Testis (tissue), 3 donors: ENCODE data around the gene SLC6A18. TPM values are rescaled to one million over a fixed set of nuclear protein-coding genes. Genes with fewer than 3 reads are reported as not detected.

Source experiments
- DNase-seq: peaks from one replicate; pipeline ENCODE4 v3.0.0-alpha.2; 2019
- H3K27ac ChIP-seq, 2 donors: fragments of 200-600 bp; sonication (generic); one replicate each; pipeline ENCODE4 v1.5.1; 2019
- H3K27me3 ChIP-seq: fragments of 200-600 bp; sonication (generic); one replicate; pipeline ENCODE4 v1.5.1; 2019
- H3K36me3 ChIP-seq: fragments of 200-600 bp; sonication (generic); one replicate; pipeline ENCODE4 v1.5.1; 2017; ENCODE audit warnings: low read depth; ENCODE audit errors: missing control alignments
- H3K4me1 ChIP-seq: fragments of 200-600 bp; sonication (generic); one replicate; pipeline ENCODE4 v1.5.1; 2019
- H3K4me3 ChIP-seq, 2 donors: fragments of 200-600 bp; sonication (generic); one replicate each; pipeline ENCODE4 v1.5.1; 2017 to 2019
- H3K9me3 ChIP-seq: fragments of 200-600 bp; sonication (generic); one replicate; pipeline ENCODE4 v1.5.1; 2017
- CTCF ChIP-seq, 3 experiments: fragments of 450-650 bp in 2 of 3; fragments of 200-600 bp in 1 of 3; sonication (generic) in 1 of 3; IDR thresholded peaks; one replicate each; pipeline ENCODE4 v1.5.1; 2016 to 2019; ENCODE audit warnings: antibody characterized with exemption in 3 of 3, mild to moderate bottlenecking in 2 of 3, moderate library complexity in 1 of 3
- POLR2A ChIP-seq: fragments of 450-650 bp; IDR thresholded peaks from one replicate; pipeline ENCODE4 v1.6.1; 2017; ENCODE audit warnings: antibody characterized with exemption, mild to moderate bottlenecking, moderate library complexity
- WGBS, 2 donors: methylation state at CpG; one replicate each; pipeline ENCODE4 v1.1.5; 2018; 5-methylcytosine and 5-hydroxymethylcytosine counted together
- intact Hi-C: fragments of 100-400 bp; cut with DNase I; formaldehyde crosslinking; loops from one replicate; pipeline ENCODE4 v1.15.1; 2023; ENCODE audit warnings: low total_unique reads
- polyA plus RNA-seq: library from polyadenylated mRNA; stranded (reverse); fragments of 350-450 nt; fragmentation: Illumina TruSeq; extraction: RNeasy Lipid Tissue Mini Kit (QIAGEN cat#74804); gene quantifications from one replicate; pipeline ENCODE4 v1.2.3, GENCODE V29; 2014; ENCODE audit warnings: low read depth, low replicate concordance; ENCODE audit not compliant: insufficient read depth
- total RNA-seq, 2 donors: library from RNA; depleted of rRNA; stranded (reverse); fragments of >200 nt; gene quantifications; one replicate each; pipeline ENCODE4 v1.2.3, GENCODE V29; 2016

The SLC6A18 gene
- total and polyA plus RNA-seq, 3 donors from 2014 or later = 0.24 TPM; not detected in 2

- WGBS, 2 donors = 89 to 96% methylated on average over 7 to 10 of the region's 10 CpGs
- no peak for TF ChIP-seq CTCF (IDR thresholded peaks at IDR 0.05)
- TF ChIP-seq POLR2A = no peak
These were observed 52.6 kb downstream of the SLC6A18 start for GRCh38 chr5:1277781-1278180.

GRCh38 chr5:1278216-1278615, 53.0 kb downstream of the SLC6A18 start:
- H3K4me1 ChIP-seq = no peaks in the 10 kb centered on the region
- no peaks in the 10 kb centered on the region for H3K27me3 ChIP-seq
- intact Hi-C loops = no loop called here
- 91 to 93% methylated on average over 13 of the region's 13 CpGs for WGBS, 2 donors
- TF ChIP-seq POLR2A (no peak), CTCF (IDR thresholded peaks at IDR 0.05) (no peak)
- no peak overlapping the region for H3K27ac ChIP-seq
- H3K4me3 ChIP-seq = no peak overlapping the region
- H3K36me3 ChIP-seq = no peaks in the 10 kb centered on the region
- DNase-seq = no peak
- no peaks in the 10 kb centered on the region for H3K9me3 ChIP-seq

More at GRCh38 chr5:1277781-1278180, 52.6 kb downstream of the SLC6A18 start:
- Histone ChIP-seq H3K9me3 (no peaks in the 10 kb centered on the region), H3K4me3 (no peak overlapping the region), H3K27me3 (no peaks in the 10 kb centered on the region), H3K4me1 (no peaks in the 10 kb centered on the region), H3K36me3 (no peaks in the 10 kb centered on the region), H3K27ac (no peak overlapping the region)
- intact Hi-C loops = no loop called here
- no peak for DNase-seq

GRCh38 chr5:1278656-1279442, 53.7 kb downstream of the SLC6A18 start:
- Histone ChIP-seq H3K9me3 (no peaks in the 10 kb centered on the region), H3K27ac (no peak overlapping the region), H3K27me3 (no peaks in the 10 kb centered on the region), H3K36me3 (no peaks in the 10 kb centered on the region), H3K4me1 (no peaks in the 10 kb centered on the region), H3K4me3 (no peak overlapping the region)
- WGBS, 2 donors = 95 to 100% methylated on average over 16 to 40 of the region's 42 CpGs
- no peak for DNase-seq
- TF ChIP-seq POLR2A = no peak
- no peak for TF ChIP-seq CTCF (IDR thresholded peaks at IDR 0.05)
- intact Hi-C loops = no loop called here

GRCh38 chr5:1279443-1280151, 54.4 kb downstream of the SLC6A18 start:
- Histone ChIP-seq H3K27ac (no peak overlapping the region), H3K27me3 (no peaks in the 10 kb centered on the region), H3K36me3 (no peaks in the 10 kb centered on the region), H3K9me3 (no peaks in the 10 kb centered on the region), H3K4me3 (no peak overlapping the region), H3K4me1 (no peaks in the 10 kb centered on the region)
- TF ChIP-seq POLR2A (no peak), CTCF (IDR thresholded peaks at IDR 0.05) (no peak)
- no peak for DNase-seq
- intact Hi-C loops = no loop called here
- 89 to 91% methylated on average over 26 to 34 of the region's 34 CpGs for WGBS, 2 donors
